Measurements from ENCODE around the gene HJURP. TPM values are rescaled to one million over a fixed set of nuclear protein-coding genes. Genes with fewer than 3 reads are reported as not detected.

The HJURP gene
- total RNA-seq, 1 experiment from 2014 or later, result 109 TPM

- Histone ChIP-seq H3K27ac (no peak overlapping the region), H3K4me1 (replicated peaks; ENCODE audit: insufficient read depth) (peaks cover 13% of the 10 kb centered on the region)
These were observed 7.0 kb downstream of the HJURP start for GRCh38 chr2:233847248-233847898.

GRCh38 chr2:233846387-233847247, 7.7 kb downstream of the HJURP start:
- no TSS peak for BruUV-seq (replicated peaks)
- CTCF ChIA-PET, result no interaction called here
- Histone ChIP-seq H2AFZ (no peak overlapping the region), H3K9me2 (ENCODE audit: insufficient read depth) (no peaks in the 10 kb centered on the region), H3K36me3 (ENCODE audit: low read depth) (peaks cover 85% of the 10 kb centered on the region), H3F3A (ENCODE audit: insufficient read depth, low read depth) (peaks cover under 1% of the 10 kb centered on the region), H3K4me1 (replicated peaks; ENCODE audit: insufficient read depth) (peaks cover 5% of the 10 kb centered on the region; the same call in 1 of the 2 replicates), H3K4me2 (no peak overlapping the region), H4K20me1 (ENCODE audit: insufficient read depth) (peaks cover 7% of the 10 kb centered on the region; the same call in 1 of the 2 replicates), H3K79me2 (ENCODE audit: low read depth) (peaks cover 81% of the 10 kb centered on the region), H3K27me3 (ENCODE audit: insufficient read depth, low read depth) (no peaks in the 10 kb centered on the region), H3K9me3 (ENCODE audit: insufficient read depth, low read depth) (no peaks in the 10 kb centered on the region), H3K4me3 (no peak overlapping the region), H3K27ac (no peak overlapping the region)
- intact Hi-C loops (cut with micrococcal nuclease; ENCODE audit: unreplicated experiment), result no loop called here
- POLR2A ChIA-PET (ENCODE audit: unreplicated experiment), result no interaction called here
- TF ChIP-seq CTCF (conservative IDR thresholded peaks at IDR 0.05) (no peak), EZH2 (IDR thresholded peaks at IDR 0.05; ENCODE audit: low read depth) (no peak)
- DNase-seq, result no peak

More at GRCh38 chr2:233847248-233847898, 7.0 kb downstream of the HJURP start:
- H3F3A ChIP-seq (ENCODE audit: insufficient read depth, low read depth), result peaks cover 5% of the 10 kb centered on the region
- peaks cover 84% of the 10 kb centered on the region for H3K36me3 ChIP-seq (ENCODE audit: low read depth)
- CTCF ChIA-PET, result no interaction called here
- H3K9me3 ChIP-seq (ENCODE audit: insufficient read depth, low read depth), result no peaks in the 10 kb centered on the region
- no peak for TF ChIP-seq CTCF (conservative IDR thresholded peaks at IDR 0.05)
- no peak for TF ChIP-seq EZH2 (IDR thresholded peaks at IDR 0.05; ENCODE audit: low read depth)
- no peak for DNase-seq
- no peak overlapping the region for H3K4me2 ChIP-seq
- no peak overlapping the region for H2AFZ ChIP-seq
- intact Hi-C loops (cut with micrococcal nuclease; ENCODE audit: unreplicated experiment), result no loop called here
- H3K79me2 ChIP-seq (ENCODE audit: low read depth), result peaks cover 81% of the 10 kb centered on the region
- BruUV-seq (replicated peaks), result no TSS peak
- POLR2A ChIA-PET (ENCODE audit: unreplicated experiment), result no interaction called here
- H3K9me2 ChIP-seq (ENCODE audit: insufficient read depth), result no peaks in the 10 kb centered on the region
- H3K4me3 ChIP-seq, result no peak overlapping the region
- H4K20me1 ChIP-seq (ENCODE audit: insufficient read depth), result peaks cover 7% of the 10 kb centered on the region; the same call in 1 of the 2 replicates
- no peaks in the 10 kb centered on the region for H3K27me3 ChIP-seq (ENCODE audit: insufficient read depth, low read depth)

- Histone ChIP-seq H3K4me1 (replicated peaks; ENCODE audit: insufficient read depth) (no peaks in the 10 kb centered on the region), H3K27me3 (ENCODE audit: insufficient read depth, low read depth) (no peaks in the 10 kb centered on the region), H3K79me2 (ENCODE audit: low read depth) (peaks cover 81% of the 10 kb centered on the region), H3K4me3 (no peak overlapping the region), H3K9me2 (ENCODE audit: insufficient read depth) (no peaks in the 10 kb centered on the region), H3F3A (ENCODE audit: insufficient read depth, low read depth) (no peaks in the 10 kb centered on the region; the same call in 1 of the 2 replicates), H4K20me1 (ENCODE audit: insufficient read depth) (peaks cover 7% of the 10 kb centered on the region; the same call in 1 of the 2 replicates), H3K4me2 (no peak overlapping the region), H3K36me3 (ENCODE audit: low read depth) (peaks cover 88% of the 10 kb centered on the region), H3K27ac (no peak overlapping the region), H2AFZ (no peak overlapping the region), H3K9me3 (ENCODE audit: insufficient read depth, low read depth) (no peaks in the 10 kb centered on the region)
- DNase-seq, result no peak
- intact Hi-C loops (cut with micrococcal nuclease; ENCODE audit: unreplicated experiment), result no loop called here
- BruUV-seq (replicated peaks), result no TSS peak
- TF ChIP-seq EZH2 (IDR thresholded peaks at IDR 0.05; ENCODE audit: low read depth) (no peak), CTCF (conservative IDR thresholded peaks at IDR 0.05) (no peak)
- POLR2A ChIA-PET (ENCODE audit: unreplicated experiment), result no interaction called here
- CTCF ChIA-PET, result interaction anchor here (0.7 kb wide), 2 partner anchors 38 to 65 kb away, joined by 3 to 5 read pairs; no protein-coding TSS in a partner anchor
These were observed 8.9 kb downstream of the HJURP start for GRCh38 chr2:233845301-233846060.

Data from PC-9 (cell line).